Stimulated activated naive CD8-positive, alpha-beta T cell treated with anti-CD3 and anti-CD28 coated beads, Interleukin-15, Interleukin-2, amounts not matched to agents 100 ng/mL and 50 ng/mL, for 24 hours (primary cell): ENCODE measurements around the gene PDE2A.

ENCODE experiments used
- H3K27ac Mint-ChIP-seq: one replicate; pipeline ENCODE4 v1.8.0; 2021; ENCODE audit warnings: mild to moderate bottlenecking, mixed read lengths
- H3K27me3 Mint-ChIP-seq: one replicate; pipeline ENCODE4 v1.8.0; 2021; ENCODE audit warnings: mixed read lengths
- H3K36me3 Mint-ChIP-seq: one replicate; pipeline ENCODE4 v1.8.0; 2021; ENCODE audit warnings: low read depth, mixed read lengths
- H3K4me1 Mint-ChIP-seq: one replicate; pipeline ENCODE4 v1.8.0; 2021; ENCODE audit warnings: low read depth, mixed read lengths
- H3K4me3 Mint-ChIP-seq: one replicate; pipeline ENCODE4 v1.8.0; 2021; ENCODE audit warnings: mild to moderate bottlenecking, mixed read lengths
- H3K9me3 Mint-ChIP-seq: one replicate; pipeline ENCODE4 v1.8.0; 2021; ENCODE audit warnings: mixed read lengths

The PDE2A gene

GRCh38 chr11:72673943-72674828 lies at the start of gene PDE2A:
PDE2A (minus strand) TSS chr11:72674422; CDS start chr11:72674207, 215 bp downstream.
- no peaks in the 10 kb centered on the region for H3K9me3 Mint-ChIP-seq
- peaks cover 4% of the 10 kb centered on the region for H3K4me1 Mint-ChIP-seq
- H3K4me3 Mint-ChIP-seq = no peak within 1 kb of the TSS
- no peaks in the 10 kb centered on the region for H3K36me3 Mint-ChIP-seq
- peaks cover 65% of the 10 kb centered on the region for H3K27me3 Mint-ChIP-seq
- no peak within 1 kb of the TSS for H3K27ac Mint-ChIP-seq

GRCh38 chr11:72723508-72723907 lies 49.3 kb upstream of the PDE2A start:
- Mint-ChIP-seq H3K4me1 (peaks cover 63% of the 10 kb centered on the region), H3K27me3 (no peaks in the 10 kb centered on the region), H3K36me3 (peaks cover 8% of the 10 kb centered on the region), H3K4me3 (no peak overlapping the region), H3K9me3 (no peaks in the 10 kb centered on the region), H3K27ac (peak overlapping the region; percentile 37)

- Mint-ChIP-seq H3K27me3 (no peaks in the 10 kb centered on the region), H3K9me3 (no peaks in the 10 kb centered on the region), H3K36me3 (peaks cover 8% of the 10 kb centered on the region), H3K4me3 (peak overlapping the region; percentile 90), H3K4me1 (peaks cover 67% of the 10 kb centered on the region), H3K27ac (peak overlapping the region; percentile 87)
Measured at GRCh38 chr11:72722050-72722748, 48.0 kb upstream of the PDE2A start.

- Mint-ChIP-seq H3K9me3 (no peaks in the 10 kb centered on the region), H3K36me3 (peaks cover 8% of the 10 kb centered on the region), H3K27me3 (no peaks in the 10 kb centered on the region), H3K4me3 (peak overlapping the region; percentile 90), H3K4me1 (peaks cover 71% of the 10 kb centered on the region), H3K27ac (peak overlapping the region; percentile 87)
Measured at GRCh38 chr11:72721689-72722049, 47.4 kb upstream of the PDE2A start.

- no peaks in the 10 kb centered on the region for H3K27me3 Mint-ChIP-seq
- H3K36me3 Mint-ChIP-seq = peaks cover 8% of the 10 kb centered on the region
- H3K4me3 Mint-ChIP-seq = peak overlapping the region; percentile 90
- H3K4me1 Mint-ChIP-seq = peaks cover 72% of the 10 kb centered on the region
- H3K9me3 Mint-ChIP-seq = no peaks in the 10 kb centered on the region
- peak overlapping the region; percentile 87 for H3K27ac Mint-ChIP-seq
Measured at GRCh38 chr11:72721276-72721675, 47.1 kb upstream of the PDE2A start.

- peak overlapping the region; percentile 87 for H3K27ac Mint-ChIP-seq
- peak overlapping the region; percentile 90 for H3K4me3 Mint-ChIP-seq
- H3K9me3 Mint-ChIP-seq = no peaks in the 10 kb centered on the region
- peaks cover 74% of the 10 kb centered on the region for H3K4me1 Mint-ChIP-seq
- H3K27me3 Mint-ChIP-seq = no peaks in the 10 kb centered on the region
- H3K36me3 Mint-ChIP-seq = peaks cover 8% of the 10 kb centered on the region
Measured at GRCh38 chr11:72720784-72721183, 46.6 kb upstream of the PDE2A start.

GRCh38 chr11:72720047-72720446 lies 45.8 kb upstream of the PDE2A start:
- Mint-ChIP-seq H3K4me3 (peak overlapping the region; percentile 90), H3K27ac (peak overlapping the region; percentile 87), H3K36me3 (peaks cover under 1% of the 10 kb centered on the region), H3K27me3 (no peaks in the 10 kb centered on the region), H3K4me1 (peaks cover 66% of the 10 kb centered on the region), H3K9me3 (no peaks in the 10 kb centered on the region)

- no peaks in the 10 kb centered on the region for H3K36me3 Mint-ChIP-seq
- H3K27ac Mint-ChIP-seq = peak overlapping the region; percentile 87
- no peaks in the 10 kb centered on the region for H3K9me3 Mint-ChIP-seq
- no peaks in the 10 kb centered on the region for H3K27me3 Mint-ChIP-seq
- peaks cover 61% of the 10 kb centered on the region for H3K4me1 Mint-ChIP-seq
- H3K4me3 Mint-ChIP-seq = peak overlapping the region; percentile 90
Measured at GRCh38 chr11:72719551-72719950, 45.3 kb upstream of the PDE2A start.

GRCh38 chr11:72719144-72719543 lies 44.9 kb upstream of the PDE2A start:
- Mint-ChIP-seq H3K27ac (peak overlapping the region; percentile 87), H3K4me3 (no peak overlapping the region), H3K27me3 (no peaks in the 10 kb centered on the region), H3K9me3 (no peaks in the 10 kb centered on the region), H3K4me1 (peaks cover 60% of the 10 kb centered on the region), H3K36me3 (no peaks in the 10 kb centered on the region)

- Mint-ChIP-seq H3K36me3 (no peaks in the 10 kb centered on the region), H3K27me3 (no peaks in the 10 kb centered on the region), H3K4me3 (no peak overlapping the region), H3K27ac (no peak overlapping the region), H3K9me3 (no peaks in the 10 kb centered on the region), H3K4me1 (peaks cover 54% of the 10 kb centered on the region)
Measured at GRCh38 chr11:72718101-72718501, 43.9 kb upstream of the PDE2A start.

GRCh38 chr11:72716788-72717435 lies 42.7 kb upstream of the PDE2A start:
- no peak overlapping the region for H3K27ac Mint-ChIP-seq
- H3K36me3 Mint-ChIP-seq = no peaks in the 10 kb centered on the region
- no peak overlapping the region for H3K4me3 Mint-ChIP-seq
- H3K27me3 Mint-ChIP-seq = no peaks in the 10 kb centered on the region
- no peaks in the 10 kb centered on the region for H3K9me3 Mint-ChIP-seq
- H3K4me1 Mint-ChIP-seq = peaks cover 48% of the 10 kb centered on the region

GRCh38 chr11:72716290-72716689 lies 42.1 kb upstream of the PDE2A start:
- peaks cover 44% of the 10 kb centered on the region for H3K4me1 Mint-ChIP-seq
- no peak overlapping the region for H3K27ac Mint-ChIP-seq
- H3K27me3 Mint-ChIP-seq = no peaks in the 10 kb centered on the region
- no peak overlapping the region for H3K4me3 Mint-ChIP-seq
- no peaks in the 10 kb centered on the region for H3K36me3 Mint-ChIP-seq
- H3K9me3 Mint-ChIP-seq = no peaks in the 10 kb centered on the region

- H3K27me3 Mint-ChIP-seq = no peaks in the 10 kb centered on the region
- peak overlapping the region; percentile 33 for H3K27ac Mint-ChIP-seq
- peaks cover 12% of the 10 kb centered on the region for H3K4me1 Mint-ChIP-seq
- H3K9me3 Mint-ChIP-seq = no peaks in the 10 kb centered on the region
- no peak overlapping the region for H3K4me3 Mint-ChIP-seq
- H3K36me3 Mint-ChIP-seq = peaks cover 16% of the 10 kb centered on the region
Measured at GRCh38 chr11:72712841-72713240, 38.6 kb upstream of the PDE2A start.

GRCh38 chr11:72712168-72712751 lies 38.0 kb upstream of the PDE2A start:
- H3K27me3 Mint-ChIP-seq = no peaks in the 10 kb centered on the region
- H3K4me1 Mint-ChIP-seq = peaks cover 12% of the 10 kb centered on the region
- peak overlapping the region; percentile 33 for H3K27ac Mint-ChIP-seq
- H3K9me3 Mint-ChIP-seq = no peaks in the 10 kb centered on the region
- H3K4me3 Mint-ChIP-seq = no peak overlapping the region
- H3K36me3 Mint-ChIP-seq = peaks cover 20% of the 10 kb centered on the region

GRCh38 chr11:72711141-72711540 lies 36.9 kb upstream of the PDE2A start:
- no peak overlapping the region for H3K4me3 Mint-ChIP-seq
- peaks cover 31% of the 10 kb centered on the region for H3K36me3 Mint-ChIP-seq
- H3K27ac Mint-ChIP-seq = no peak overlapping the region

More at GRCh38 chr11:72711141-72711540, 36.9 kb upstream of the PDE2A start:
- no peaks in the 10 kb centered on the region for H3K27me3 Mint-ChIP-seq
- H3K9me3 Mint-ChIP-seq = no peaks in the 10 kb centered on the region
- peaks cover 7% of the 10 kb centered on the region for H3K4me1 Mint-ChIP-seq
